H1 (cell line): ENCODE data around the gene UBA3. TPM values are rescaled to one million over a fixed set of nuclear protein-coding genes. Genes with fewer than 3 reads are reported as not detected.

Experiments
- CTCF ChIA-PET: fragments of 300-600 bp; sonication (Branson Sonifier 250); formaldehyde crosslinking; loops from one replicate; lab custom pipeline; 2021; ENCODE audit not compliant: partially characterized antibody; lab: Charles Lee
- POLR2A ChIA-PET: fragments of 300-600 bp; sonication (Branson Sonifier 250); formaldehyde crosslinking; loops from one replicate; lab custom pipeline; 2021; ENCODE audit warnings: inconsistent platforms; ENCODE audit not compliant: partially characterized antibody; lab: Charles Lee
- DNase-seq, 2 experiments: peaks; one replicate each; pipeline versions ENCODE4 v3.0.0 to v3.0.0-alpha.2; 2010 to 2022; ENCODE audit warnings: low spot score in 2 of 2, low read depth in 1 of 2, mixed read lengths in 1 of 2
- FAIRE-seq: peaks from 2 replicates; lab custom pipeline; 2011; peaks lifted over from hg19 to GRCh38; lab: Jason Lieb, UNC
- H2AFZ ChIP-seq: 2 replicates; pipeline ENCODE4 v1.8.1; 2012; ENCODE audit warnings: low read length, inconsistent platforms
- H2AK5ac ChIP-seq: 2 replicates; pipeline ENCODE4 v1.6.1; 2013; ENCODE audit warnings: low read depth, low read length
- H2BK120ac ChIP-seq: replicated peaks from 2 replicates; pipeline ENCODE3; 2013; ENCODE audit warnings: low read depth, low read length, inconsistent platforms
- H2BK12ac ChIP-seq: 2 replicates; pipeline ENCODE4 v1.6.1; 2013; ENCODE audit warnings: low read depth, low read length
- H2BK15ac ChIP-seq: 2 replicates; pipeline ENCODE4 v1.6.1; 2013; ENCODE audit warnings: low read length
- H2BK20ac ChIP-seq: 2 replicates; pipeline ENCODE4 v1.6.1; 2013; ENCODE audit warnings: low read length
- H2BK5ac ChIP-seq: 2 replicates; pipeline ENCODE4 v1.6.1; 2013; ENCODE audit warnings: low read depth, low read length
- H3K14ac ChIP-seq: 2 replicates; pipeline ENCODE4 v1.6.1; 2013; ENCODE audit warnings: inconsistent platforms; ENCODE audit not compliant: insufficient read length
- H3K18ac ChIP-seq: 2 replicates; pipeline ENCODE4 v1.6.1; 2013; ENCODE audit warnings: low read length; ENCODE audit errors: extremely low read depth
- H3K23ac ChIP-seq: 2 replicates; pipeline ENCODE4 v1.6.1; 2013; ENCODE audit warnings: inconsistent platforms; ENCODE audit not compliant: insufficient read length
- H3K23me2 ChIP-seq: 2 replicates; pipeline ENCODE4 v1.6.1; 2013; ENCODE audit warnings: low read depth, low read length
- H3K27ac ChIP-seq: 2 replicates; pipeline ENCODE4 v1.6.1; 2011; ENCODE audit warnings: low read depth, low read length, inconsistent platforms
- H3K27me3 ChIP-seq, 4 experiments: replicated peaks in 1 of 4; 1 replicate in 1 of 4; 2 replicates in 3 of 4; pipeline versions ENCODE4 v1.6.1 to v1.8.1; 2011 to 2013; ENCODE audit warnings: low read length in 3 of 4, mild to moderate bottlenecking in 3 of 4, inconsistent platforms in 2 of 4, mixed read lengths in 2 of 4, moderate library complexity in 1 of 4; ENCODE audit not compliant: control insufficient read depth in 3 of 4, insufficient read depth in 3 of 4; ENCODE audit errors: extremely low read depth in 1 of 4
- H3K36me3 ChIP-seq, 4 experiments: 2 replicates each; pipeline versions ENCODE4 v1.6.1 to v1.8.1; 2011 to 2013; ENCODE audit warnings: mild to moderate bottlenecking in 4 of 4, low read length in 3 of 4, moderate library complexity in 2 of 4, control low read depth in 1 of 4, inconsistent platforms in 1 of 4; ENCODE audit not compliant: insufficient read depth in 4 of 4, control insufficient read depth in 2 of 4
- H3K4ac ChIP-seq: replicated peaks from 2 replicates; pipeline ENCODE3; 2013; ENCODE audit warnings: low read length, low read depth, mixed read lengths, inconsistent platforms; ENCODE audit not compliant: insufficient read length
- H3K4me1 ChIP-seq, 4 experiments: replicated peaks in 1 of 4; 1 replicate in 1 of 4; 2 replicates in 3 of 4; pipeline versions ENCODE4 v1.6.1 to v1.8.1; 2011 to 2013; ENCODE audit warnings: low read length in 3 of 4, inconsistent platforms in 2 of 4, mixed read lengths in 1 of 4; ENCODE audit not compliant: insufficient read depth in 4 of 4, control insufficient read depth in 3 of 4
- H3K4me2 ChIP-seq, 2 experiments: 2 replicates each; pipeline versions ENCODE4 v1.6.1 to v1.8.1; 2011 to 2013; ENCODE audit warnings: low read depth in 2 of 2, low read length in 2 of 2, control low read depth in 1 of 2, inconsistent platforms in 1 of 2, mild to moderate bottlenecking in 1 of 2; ENCODE audit not compliant: insufficient read depth in 1 of 2
- H3K4me3 ChIP-seq, 4 experiments: fragments of 200-600, 300-600 bp in 1 of 4; sonication (generic), shearing (Covaris generic), sonication (Bioruptor Twin) in 1 of 4; 2 replicates each; pipeline versions ENCODE4 v1.5.1 to v1.8.1; 2011 to 2016; ENCODE audit warnings: low read length in 4 of 4, low read depth in 3 of 4, control low read depth in 2 of 4, inconsistent platforms in 2 of 4, mild to moderate bottlenecking in 2 of 4, mixed read lengths in 1 of 4, moderate library complexity in 1 of 4; ENCODE audit not compliant: insufficient read depth in 2 of 4; ENCODE audit errors: extremely low read depth in 1 of 4
- H3K56ac ChIP-seq: replicated peaks from 2 replicates; pipeline ENCODE3; 2013; ENCODE audit warnings: low read depth, mild to moderate bottlenecking, mixed read lengths, low read length, inconsistent platforms; ENCODE audit not compliant: insufficient read length
- H3K79me1 ChIP-seq: 2 replicates; pipeline ENCODE4 v1.6.1; 2013; ENCODE audit warnings: low read depth, low read length, control low read depth
- H3K79me2 ChIP-seq, 2 experiments: 2 replicates each; pipeline versions ENCODE4 v1.6.1 to v1.8.1; 2012 to 2013; ENCODE audit warnings: low read length in 2 of 2, mild to moderate bottlenecking in 2 of 2, inconsistent platforms in 1 of 2; ENCODE audit not compliant: insufficient read depth in 2 of 2, control insufficient read depth in 1 of 2
- H3K9ac ChIP-seq, 4 experiments: replicated peaks in 1 of 4; 1 replicate in 1 of 4; 2 replicates in 3 of 4; pipeline versions ENCODE4 v1.6.1 to v1.8.1; 2011 to 2013; ENCODE audit warnings: low read depth in 3 of 4, low read length in 3 of 4, control low read depth in 2 of 4, mild to moderate bottlenecking in 2 of 4, moderate library complexity in 2 of 4, inconsistent platforms in 1 of 4; ENCODE audit errors: extremely low read depth in 1 of 4
- H3K9me3 ChIP-seq, 2 experiments: 2 replicates each; pipeline versions ENCODE4 v1.6.1 to v1.8.1; 2012 to 2013; ENCODE audit warnings: mild to moderate bottlenecking in 2 of 2, moderate library complexity in 2 of 2, control low read depth in 1 of 2, inconsistent platforms in 1 of 2, low read depth in 1 of 2, low read length in 1 of 2, mixed read lengths in 1 of 2; ENCODE audit not compliant: insufficient read depth in 2 of 2
- H4K20me1 ChIP-seq, 2 experiments: replicated peaks in 1 of 2; 2 replicates each; pipeline versions ENCODE3 to v1.8.1; 2011 to 2013; ENCODE audit warnings: inconsistent platforms in 2 of 2, low read length in 2 of 2, mild to moderate bottlenecking in 1 of 2; ENCODE audit not compliant: insufficient read depth in 2 of 2, control insufficient read depth in 1 of 2
- H4K5ac ChIP-seq: 2 replicates; pipeline ENCODE4 v1.6.1; 2013; ENCODE audit warnings: low read length, low read depth, mixed read lengths, inconsistent platforms; ENCODE audit not compliant: insufficient read length
- H4K8ac ChIP-seq: 2 replicates; pipeline ENCODE4 v1.8.0; 2013; ENCODE audit warnings: mild to moderate bottlenecking, moderate library complexity, low read length, inconsistent platforms; ENCODE audit not compliant: insufficient read depth; ENCODE audit errors: extremely low read depth
- H4K91ac ChIP-seq: replicated peaks from 2 replicates; pipeline ENCODE3; 2013; ENCODE audit warnings: low read length, mixed read lengths, inconsistent platforms; ENCODE audit not compliant: insufficient read length
- CHD1 ChIP-seq: IDR thresholded peaks from 2 replicates; pipeline ENCODE4 v1.6.1; 2012; ENCODE audit warnings: low read depth, low read length, improper control_type of control experiment
- CTBP2 ChIP-seq: IDR thresholded peaks from 2 replicates; pipeline ENCODE4 v1.7.0; 2011; ENCODE audit warnings: borderline replicate concordance, mild to moderate bottlenecking, moderate library complexity, mixed read lengths, low read length; ENCODE audit not compliant: insufficient read depth, insufficient read length
- GABPA ChIP-seq: IDR thresholded peaks from 2 replicates; pipeline ENCODE4 v1.6.1; 2011; ENCODE audit warnings: mild to moderate bottlenecking, low read length, moderate library complexity, borderline replicate concordance; ENCODE audit not compliant: insufficient read depth
- KDM4A ChIP-seq: IDR thresholded peaks from one replicate; pipeline ENCODE4 v1.7.1; 2012; ENCODE audit warnings: low read depth, mild to moderate bottlenecking, moderate library complexity, low read length, inconsistent platforms; ENCODE audit not compliant: severe bottlenecking
- MAFK ChIP-seq: IDR thresholded peaks from 2 replicates; pipeline ENCODE4 v1.6.1; 2012; ENCODE audit warnings: low read depth, mild to moderate bottlenecking, improper control_type of control experiment, low read length
- RAD21 ChIP-seq, 2 experiments: IDR thresholded peaks in 1 of 2; conservative IDR thresholded peaks in 1 of 2; 2 replicates each; pipeline ENCODE4 v1.6.1; 2011; ENCODE audit warnings: low read depth in 2 of 2, low read length in 2 of 2, improper control_type of control experiment in 1 of 2, inconsistent platforms in 1 of 2, mild to moderate bottlenecking in 1 of 2, moderate library complexity in 1 of 2
- SAP30 ChIP-seq: fragments of 300-600 bp; sonication (generic); IDR thresholded peaks from 2 replicates; pipeline ENCODE4 v1.7.1; 2012; ENCODE audit warnings: low read length, moderate library complexity, mild to moderate bottlenecking, inconsistent platforms; ENCODE audit not compliant: insufficient read depth, insufficient replicate concordance
- SIN3A ChIP-seq, 2 experiments: IDR thresholded peaks in 1 of 2; conservative IDR thresholded peaks in 1 of 2; 2 replicates each; pipeline ENCODE4 v1.6.1; 2011 to 2012; ENCODE audit warnings: low read length in 2 of 2, improper control_type of control experiment in 1 of 2, low read depth in 1 of 2, mild to moderate bottlenecking in 1 of 2
- SIRT6 ChIP-seq: IDR thresholded peaks from one replicate; pipeline ENCODE4 v1.7.1; 2012; ENCODE audit warnings: low read length, inconsistent platforms
- TAF7 ChIP-seq: optimal IDR thresholded peaks from 2 replicates; pipeline ENCODE3; 2011; ENCODE audit warnings: low read depth, mild to moderate bottlenecking, inconsistent platforms, low read length, moderate library complexity, borderline replicate concordance
- TCF12 ChIP-seq: IDR thresholded peaks from 2 replicates; pipeline ENCODE4 v1.6.1; 2011; ENCODE audit warnings: low read depth, mild to moderate bottlenecking, low read length
- TEAD4 ChIP-seq: IDR thresholded peaks from 2 replicates; pipeline ENCODE4 v1.6.1; 2012; ENCODE audit warnings: low read depth, low read length, inconsistent platforms, mixed read lengths
- USF2 ChIP-seq: IDR thresholded peaks from 2 replicates; pipeline ENCODE4 v1.6.1; 2011; ENCODE audit warnings: low read length, improper control_type of control experiment
- WGBS, 2 experiments: shearing (Covaris generic) in 1 of 2; methylation state at CpG; one replicate each; pipeline versions ENCODE4 v1.1.6 to v1.1.7; 2013 to 2015; ENCODE audit warnings: low lambda C conversion rate in 2 of 2, mixed read lengths in 2 of 2, inconsistent platforms in 1 of 2, low coverage in 1 of 2, missing lambda C conversion rate in 1 of 2; ENCODE audit not compliant: insufficient replicate concordance in 2 of 2, insufficient coverage in 1 of 2, insufficient read length in 1 of 2; ENCODE audit errors: extremely low coverage in 1 of 2, missing lambda C conversion rate in 1 of 2; 5-methylcytosine and 5-hydroxymethylcytosine counted together
- polyA plus RNA-seq, 7 experiments: library from polyadenylated mRNA; depleted of rRNA in 3 of 7; stranded (reverse) in 5 of 7; unstranded in 2 of 7; fragments of >200 nt in 5 of 7; fragments of 200-250 nt in 2 of 7; gene quantifications; 1 replicate in 5 of 7; 2 replicates in 1 of 7; 4 replicates in 1 of 7; pipeline versions ENCODE4 v1.2.1 to v1.2.3, GENCODE V29; 2011 to 2013; ENCODE audit warnings: missing spikeins in 2 of 7, mixed read lengths in 2 of 7
- total RNA-seq: library from RNA; stranded (reverse); fragmentation: NEBNext Ultra II Directional; extraction: Animal tissue kit (Norgen Biotek cat#: 25700); gene quantifications from 2 replicates; pipeline ENCODE4 v1.2.1, GENCODE V29; 2021

The UBA3 gene
- total and polyA plus RNA-seq, 2 of the 8 experiments (the other 6 are each of a cell fraction or from before 2014, with no cell fraction given) = 40.8 to 97.8 TPM

- FAIRE-seq (no peak), DNase-seq (no peak)
- no peak overlapping the region for H3K56ac ChIP-seq
- ChIA-PET POLR2A (no interaction called here), CTCF (no interaction called here)
- H3K4me3 ChIP-seq = no peak overlapping the region
- H3K23ac ChIP-seq = no peak overlapping the region
- peaks cover 7 to 46% (median 19%) of the 10 kb centered on the region in 4 experiments; a peak in 7 of 8 replicates for H3K36me3 ChIP-seq
- WGBS, 2 experiments = 75% methylated on average over 1 of the region's 1 CpG; no CpG with 5 or more reads in 1 of the 2 experiments
- no peak overlapping the region for H3K9ac ChIP-seq
- H2AK5ac ChIP-seq = no peak overlapping the region
- no peak overlapping the region for H2BK20ac ChIP-seq
- no peak overlapping the region for H3K14ac ChIP-seq
- H4K91ac ChIP-seq = no peak overlapping the region
- no peak overlapping the region for H2BK120ac ChIP-seq
- no peaks in the 10 kb centered on the region for H4K20me1 ChIP-seq
- H2BK5ac ChIP-seq = no peak overlapping the region
- no peak overlapping the region for H4K5ac ChIP-seq
- no peak overlapping the region for H2BK12ac ChIP-seq
- no peaks in the 10 kb centered on the region for H3K4me1 ChIP-seq
- H3K4me2 ChIP-seq = no peak overlapping the region
- H3K4ac ChIP-seq = no peak overlapping the region
- H3K23me2 ChIP-seq = no peaks in the 10 kb centered on the region
- no peak overlapping the region for H3K18ac ChIP-seq
- H3K9me3 ChIP-seq = no peaks in the 10 kb centered on the region
- H3K27me3 ChIP-seq = no peaks in the 10 kb centered on the region
- H2AFZ ChIP-seq = no peak overlapping the region
- H3K79me1 ChIP-seq = no peaks in the 10 kb centered on the region
- H3K27ac ChIP-seq = no peak overlapping the region
- no peak overlapping the region for H2BK15ac ChIP-seq
- no peaks in the 10 kb centered on the region for H3K79me2 ChIP-seq
- no peak overlapping the region for H4K8ac ChIP-seq
- no peak for TF ChIP-seq TEAD4
- TF ChIP-seq SIN3A (conservative IDR thresholded peaks at IDR 0.05 in 1 of 2, IDR thresholded peaks at IDR 0.05 in 1 of 2; ENCODE audit: low read depth in 1 of 2, low read length in 2 of 2) = no peak
- no peak for TF ChIP-seq USF2
- no peak for TF ChIP-seq CHD1
- no peak for TF ChIP-seq SAP30
- TF ChIP-seq CTBP2 = no peak
- no peak for TF ChIP-seq MAFK
- TF ChIP-seq KDM4A = no peak
- no peak for TF ChIP-seq GABPA
- no peak for TF ChIP-seq TCF12
- no peak for TF ChIP-seq TAF7
- no peak for TF ChIP-seq RAD21 (IDR thresholded peaks at IDR 0.05 in 1 of 2, conservative IDR thresholded peaks at IDR 0.05 in 1 of 2; ENCODE audit: low read depth in 2 of 2, low read length in 2 of 2)
- no peak for TF ChIP-seq SIRT6
Measured at GRCh38 chr3:69031635-69032034, 48.5 kb downstream of the UBA3 start.
